HG02943 (cell line): ENCODE results near the gene SHOC1.
"Not testable (repeated sequence)": the region's sequence is repeated elsewhere in the genome, so short reads cannot be mapped to it uniquely, and the experiment has no call there.

Experiments
- ATAC-seq: cut with Tn5 transposase; IDR thresholded peaks from one replicate; pipeline ENCODE4 v1.9.1; 2021; ENCODE audit warnings: mild to moderate bottlenecking, low read depth, moderate library complexity; ENCODE audit not compliant: unreplicated experiment

SHOC1 gene

GRCh38 chr9:111806259-111806658 lies 11.5 kb upstream of the SHOC1 start:
- no peak for ATAC-seq

DNA sequence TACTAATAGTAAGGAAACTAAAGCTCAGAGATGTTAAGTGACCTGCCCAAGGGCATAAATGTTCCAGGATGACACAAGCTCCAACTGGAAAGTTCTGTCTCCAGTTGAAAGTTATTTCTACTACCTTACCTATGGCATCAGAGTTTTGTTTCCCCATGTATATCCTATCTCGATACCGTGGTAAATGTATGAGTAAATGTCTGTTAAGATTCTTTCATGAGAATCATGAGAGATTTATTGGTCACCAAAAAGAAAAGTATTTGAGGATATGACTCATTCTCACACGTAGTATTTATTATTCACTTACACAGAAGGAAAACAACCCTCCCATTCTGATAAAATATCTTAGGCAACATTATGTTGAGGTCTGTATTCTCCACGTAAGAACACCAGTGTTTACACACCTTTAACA lies 11.1 kb upstream of the SHOC1 start:
- no peak for ATAC-seq

DNA sequence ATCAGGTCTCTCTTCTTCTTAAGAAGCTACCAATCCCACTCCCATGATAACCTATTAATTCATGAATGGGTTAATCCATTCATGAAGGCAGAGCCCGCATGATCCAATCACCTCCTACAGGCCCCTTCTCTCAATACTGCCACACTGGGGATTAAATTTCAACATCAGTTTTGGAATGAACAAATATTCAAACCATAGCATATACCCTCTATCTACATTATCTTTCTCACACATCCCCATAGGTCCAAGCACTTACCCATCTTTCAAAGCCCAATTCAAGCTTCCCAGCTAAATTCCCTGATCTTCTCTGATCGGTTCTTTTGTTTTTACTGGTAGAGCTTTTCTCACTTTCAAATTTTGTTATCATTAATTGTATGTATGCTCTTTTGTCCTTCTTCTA lies 10.5 kb upstream of the SHOC1 start:
- no peak for ATAC-seq

GRCh38 chr9:111804636-111805035 lies 9.9 kb upstream of the SHOC1 start:
- ATAC-seq = no peak

- ATAC-seq = no peak
Measured at GRCh38 chr9:111803924-111804323, 9.2 kb upstream of the SHOC1 start.

DNA sequence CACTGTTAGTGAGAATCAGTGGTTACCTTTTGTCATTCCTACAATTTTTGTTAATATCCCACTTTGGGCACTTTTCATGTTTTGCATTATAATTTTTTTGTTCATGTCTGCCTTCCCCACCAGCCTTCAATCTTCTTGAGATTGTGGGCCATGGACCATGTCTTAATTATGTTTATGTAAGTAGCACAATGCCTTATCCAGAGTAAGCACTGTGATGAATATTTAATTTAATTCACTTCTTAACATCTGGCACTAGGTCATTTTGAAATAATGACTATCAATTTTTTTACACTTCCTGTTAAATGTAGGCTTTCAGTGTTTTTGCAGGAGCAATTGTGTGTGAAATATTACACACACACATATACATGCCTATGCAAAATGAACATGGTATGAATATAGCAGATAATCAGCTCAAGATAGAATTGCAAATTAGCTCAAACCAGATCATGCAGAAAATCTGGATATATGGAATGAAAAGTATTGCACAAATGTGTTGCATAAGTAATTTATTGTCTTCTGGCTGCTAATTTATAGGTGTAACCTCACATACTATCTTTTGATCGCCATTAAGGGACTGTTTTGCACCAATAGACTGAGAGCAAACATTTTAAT lies 5.3 kb upstream of the SHOC1 start:
- ATAC-seq = no peak

GRCh38 chr9:111799506-111799905 lies 4.8 kb upstream of the SHOC1 start:
- ATAC-seq = no peak

- no peak for ATAC-seq
Measured at GRCh38 chr9:111798786-111799185, 4.0 kb upstream of the SHOC1 start.

DNA sequence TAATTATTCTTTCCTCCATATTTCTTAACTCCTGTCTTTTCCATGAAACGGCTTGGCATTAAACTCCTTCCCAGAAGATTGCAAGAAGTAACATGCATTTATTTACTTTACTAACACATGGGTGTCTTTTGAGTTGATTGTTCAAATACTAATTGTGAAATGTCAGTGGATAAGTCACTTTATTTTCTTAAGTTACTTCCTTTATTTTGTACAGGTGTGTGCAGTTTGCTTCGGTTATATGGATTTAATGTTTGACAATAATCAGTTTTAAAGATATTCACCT lies 761 bp upstream of the SHOC1 start:
- no peak for ATAC-seq

DNA sequence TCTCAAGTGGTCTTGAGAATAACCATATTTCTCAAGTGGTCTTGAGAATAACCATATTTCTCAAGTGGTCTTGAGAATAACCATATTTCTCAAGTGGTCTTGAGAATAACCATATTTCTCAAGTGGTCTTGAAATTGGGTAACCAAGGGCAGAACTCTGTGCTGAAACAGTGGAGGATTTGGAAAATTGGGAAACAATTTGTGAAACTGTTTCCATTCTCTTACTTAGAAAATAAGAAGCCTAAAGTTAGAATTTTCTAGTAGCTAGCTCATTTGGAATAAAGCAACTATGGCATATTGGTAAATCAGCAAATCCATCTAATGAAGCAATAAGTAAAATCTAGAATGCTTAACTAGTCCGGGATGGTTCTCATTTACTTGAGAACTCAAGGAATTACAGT lies 2.9 kb downstream of the SHOC1 start:
- not testable (repeated sequence) for ATAC-seq

DNA sequence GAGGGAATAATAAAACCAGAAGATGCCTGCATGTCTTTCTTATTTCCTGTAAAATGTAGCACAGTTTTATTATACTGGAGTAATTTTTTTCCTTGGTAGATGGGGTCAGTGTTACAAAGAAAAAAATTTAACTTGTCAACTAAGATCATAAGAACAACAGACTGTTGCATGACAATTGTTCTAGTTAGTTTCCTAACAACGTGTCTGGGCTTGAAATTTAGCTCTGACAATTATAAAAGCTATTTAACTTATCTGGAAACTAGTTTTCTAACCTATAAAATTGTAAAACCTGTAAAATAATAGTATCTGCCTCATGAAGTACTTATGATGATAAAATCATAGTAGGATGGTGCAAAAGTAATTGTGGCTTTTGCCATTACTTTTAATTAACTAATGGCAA lies 4.9 kb downstream of the SHOC1 start:
- no peak for ATAC-seq

DNA sequence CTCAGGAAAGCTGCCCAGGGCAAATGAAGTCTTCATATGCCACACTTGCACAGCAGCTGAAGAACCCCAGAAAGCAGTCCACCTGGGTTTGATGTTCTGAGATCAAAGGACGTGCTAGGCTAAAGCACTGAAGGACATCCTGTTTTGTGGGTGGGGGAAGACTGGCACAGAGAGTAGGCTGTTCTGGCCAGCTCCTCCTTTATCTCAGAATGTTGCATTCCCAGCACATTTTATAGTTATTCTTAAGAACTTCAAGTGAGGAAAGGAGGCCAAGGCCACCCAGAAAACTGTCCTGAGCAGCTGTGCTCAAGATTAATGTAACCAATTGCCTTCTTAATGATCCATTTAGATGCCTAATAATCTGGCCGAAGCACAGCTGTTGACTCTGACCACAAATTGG lies 10.9 kb downstream of the SHOC1 start:
- ATAC-seq = no peak

- no peak for ATAC-seq
Measured at GRCh38 chr9:111783424-111783823, 11.3 kb downstream of the SHOC1 start.

DNA sequence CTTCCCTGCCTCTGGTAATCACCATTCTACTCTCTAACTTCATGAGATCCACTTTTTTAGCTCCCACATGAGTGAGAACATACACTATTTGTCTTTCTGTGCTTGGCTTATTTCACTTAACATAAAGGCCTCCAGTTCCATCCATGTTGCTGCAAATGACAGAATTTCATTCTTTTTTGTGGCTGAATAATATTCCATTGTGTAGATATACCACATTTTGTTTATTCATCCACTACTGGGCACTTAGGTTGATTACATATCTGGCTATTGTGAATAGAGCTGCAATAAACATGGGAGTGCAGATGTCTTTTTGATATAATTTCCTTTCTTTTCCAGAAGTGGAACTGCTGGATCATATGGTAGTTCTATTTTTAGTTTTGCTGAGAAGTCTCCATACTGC lies 28.7 kb downstream of the SHOC1 start:
- ATAC-seq = no peak

- no peak for ATAC-seq
Measured at GRCh38 chr9:111762556-111762955, 32.2 kb downstream of the SHOC1 start.

DNA sequence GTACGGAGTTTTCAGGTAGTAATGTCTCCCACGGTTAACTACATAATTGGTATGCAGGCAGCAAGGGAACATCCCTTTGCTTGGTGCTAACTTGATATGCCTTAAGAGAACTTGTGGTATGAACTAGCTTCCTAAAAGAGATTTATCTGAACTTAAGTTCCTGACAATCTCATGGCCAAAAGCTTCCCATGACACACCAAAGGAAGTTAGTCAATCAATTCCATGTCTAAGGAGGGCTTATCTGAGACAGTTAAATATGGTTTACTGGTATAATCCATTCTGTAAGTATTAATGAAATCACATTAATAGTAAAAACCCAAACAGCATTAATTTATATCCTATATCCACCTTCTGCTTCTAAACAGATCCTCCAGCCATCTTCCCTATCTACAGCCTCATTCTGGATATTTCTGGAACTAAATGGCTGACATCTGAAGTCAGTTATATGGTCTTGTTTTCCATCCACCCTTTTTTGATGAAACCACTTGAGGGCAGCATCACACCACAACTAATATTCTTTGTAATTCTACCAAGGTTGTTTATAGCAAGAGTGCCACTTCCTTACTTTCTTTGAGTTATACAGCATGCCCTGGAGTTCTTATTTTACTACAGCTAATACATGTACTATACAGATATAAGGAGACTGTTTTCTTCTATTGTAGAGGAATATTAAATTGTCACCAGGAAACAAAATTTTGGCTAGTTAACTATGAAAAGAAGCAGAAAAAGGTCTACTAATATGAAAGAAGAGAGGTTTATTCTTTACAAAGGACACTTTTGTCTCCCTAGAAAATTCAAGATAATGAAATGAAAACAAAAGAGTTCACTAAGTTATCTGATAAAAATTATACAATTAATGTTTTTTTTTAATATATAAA lies 34.7 kb downstream of the SHOC1 start:
- ATAC-seq = no peak

- ATAC-seq = no peak
Measured at GRCh38 chr9:111754800-111755199, 39.9 kb downstream of the SHOC1 start.

GRCh38 chr9:111752455-111752854 lies 42.3 kb downstream of the SHOC1 start:
- no peak for ATAC-seq
